Fibroblast of villous mesenchyme (primary cell): ENCODE data around the gene UBE2B. TPM values are rescaled to one million over a fixed set of nuclear protein-coding genes. Genes with fewer than 3 reads are reported as not detected.

Source experiments
- DNase-seq: peaks from one replicate; pipeline ENCODE4 v3.0.0-alpha.2; 2010; ENCODE audit warnings: low read depth
- H3K4me3 ChIP-seq: 2 replicates; pipeline ENCODE4 v1.5.1; 2011; ENCODE audit warnings: low read depth, mild to moderate bottlenecking, low read length
- total RNA-seq: library from RNA; depleted of rRNA; stranded (reverse); fragments of >200 nt; gene quantifications from 2 replicates; pipeline ENCODE4 v1.2.3, GENCODE V29; 2012
- TF ChIP-seq, protein P1 (sequence below): IDR thresholded peaks from 2 replicates; pipeline ENCODE4 v1.5.1; 2012; ENCODE audit warnings: low read depth, mild to moderate bottlenecking, low read length; ENCODE audit not compliant: insufficient read depth

Gene UBE2B
- total RNA-seq, 1 donor, result 28.9 TPM

DNA sequence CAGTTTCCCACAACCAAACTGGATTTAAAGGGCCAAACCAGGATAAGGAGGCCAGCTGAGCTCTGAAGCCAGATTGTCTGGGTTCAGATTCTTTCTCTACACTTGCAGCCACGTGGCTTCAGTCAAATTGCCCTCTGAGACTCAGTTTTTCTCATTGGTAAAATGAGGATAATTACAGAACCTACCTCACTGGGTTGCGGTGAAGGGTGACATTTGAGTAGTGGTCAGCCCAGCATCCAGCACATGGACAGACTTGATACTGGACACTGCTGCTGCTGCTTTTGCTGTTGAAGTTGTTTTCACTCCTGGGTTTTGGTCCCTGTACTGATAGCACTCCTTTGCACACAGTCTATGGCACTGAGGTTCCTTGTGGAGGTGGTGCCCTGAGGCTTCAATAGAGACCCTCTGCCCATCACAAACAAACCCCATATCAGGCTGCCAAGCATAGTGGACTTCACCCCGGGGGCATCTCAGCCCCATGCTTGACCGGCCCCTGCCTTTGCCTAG, 66.0 kb downstream of the UBE2B start:
- no peak overlapping the region for H3K4me3 ChIP-seq
- TF ChIP-seq, protein P1, sequence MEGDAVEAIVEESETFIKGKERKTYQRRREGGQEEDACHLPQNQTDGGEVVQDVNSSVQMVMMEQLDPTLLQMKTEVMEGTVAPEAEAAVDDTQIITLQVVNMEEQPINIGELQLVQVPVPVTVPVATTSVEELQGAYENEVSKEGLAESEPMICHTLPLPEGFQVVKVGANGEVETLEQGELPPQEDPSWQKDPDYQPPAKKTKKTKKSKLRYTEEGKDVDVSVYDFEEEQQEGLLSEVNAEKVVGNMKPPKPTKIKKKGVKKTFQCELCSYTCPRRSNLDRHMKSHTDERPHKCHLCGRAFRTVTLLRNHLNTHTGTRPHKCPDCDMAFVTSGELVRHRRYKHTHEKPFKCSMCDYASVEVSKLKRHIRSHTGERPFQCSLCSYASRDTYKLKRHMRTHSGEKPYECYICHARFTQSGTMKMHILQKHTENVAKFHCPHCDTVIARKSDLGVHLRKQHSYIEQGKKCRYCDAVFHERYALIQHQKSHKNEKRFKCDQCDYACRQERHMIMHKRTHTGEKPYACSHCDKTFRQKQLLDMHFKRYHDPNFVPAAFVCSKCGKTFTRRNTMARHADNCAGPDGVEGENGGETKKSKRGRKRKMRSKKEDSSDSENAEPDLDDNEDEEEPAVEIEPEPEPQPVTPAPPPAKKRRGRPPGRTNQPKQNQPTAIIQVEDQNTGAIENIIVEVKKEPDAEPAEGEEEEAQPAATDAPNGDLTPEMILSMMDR, result no peak
- DNase-seq, result no peak

DNA sequence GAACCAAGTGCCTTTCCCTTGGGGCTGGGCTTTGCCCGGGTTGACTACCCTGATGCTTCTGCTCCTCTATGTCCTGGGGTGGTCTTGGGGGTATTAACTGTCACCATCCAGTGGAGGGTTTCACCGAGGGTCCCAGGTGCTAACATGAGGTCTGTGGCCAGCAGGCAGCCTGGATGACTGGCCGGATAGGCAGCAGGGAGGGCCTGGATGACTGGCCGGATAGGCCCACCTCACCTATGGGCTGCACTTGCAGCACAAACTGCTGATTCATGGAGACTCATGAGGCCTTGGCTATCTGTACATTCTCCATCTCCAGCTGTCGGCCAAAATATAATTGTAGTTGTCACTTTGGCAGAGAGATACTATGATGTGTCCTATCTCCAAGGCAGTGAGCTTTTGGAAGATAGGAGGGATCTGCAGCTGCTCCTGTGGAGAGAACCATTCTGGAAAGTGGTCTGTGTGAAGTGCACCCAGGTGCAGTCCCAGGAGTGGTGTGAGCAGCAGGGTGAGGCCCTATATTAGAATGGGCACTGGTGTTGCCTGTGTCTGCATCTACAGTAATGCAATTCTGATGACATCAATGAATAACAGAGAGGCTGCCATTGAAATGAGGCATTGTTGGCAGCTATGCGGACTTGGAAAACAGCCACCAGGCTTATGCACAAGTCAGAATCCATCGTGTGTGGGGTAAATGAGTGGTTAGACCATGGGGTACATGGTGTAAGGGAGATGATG, 66.6 kb downstream of the UBE2B start:
- no peak for DNase-seq
- TF ChIP-seq, protein P1, result no peak
- no peak overlapping the region for H3K4me3 ChIP-seq

DNA sequence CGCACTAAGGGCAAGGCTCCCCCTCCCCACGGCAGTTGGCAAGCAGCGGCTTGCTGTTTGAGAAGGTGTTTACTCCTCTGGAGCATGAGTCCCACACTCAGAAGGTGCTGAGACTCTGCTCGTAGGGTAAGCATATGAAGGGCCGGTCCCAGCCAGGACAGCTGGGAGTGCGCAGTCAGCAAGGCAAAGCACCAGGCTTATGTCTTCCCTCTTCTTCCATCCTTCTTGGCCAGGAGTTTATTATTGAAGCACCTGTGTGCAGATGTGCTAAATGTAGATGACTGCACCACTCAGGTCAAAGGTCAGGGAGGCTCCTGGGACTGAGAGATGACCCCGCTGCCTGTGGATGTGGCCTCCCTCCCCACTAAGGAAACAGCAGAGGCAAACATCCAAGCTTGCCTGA, 67.4 kb downstream of the UBE2B start:
- H3K4me3 ChIP-seq, result no peak overlapping the region
- TF ChIP-seq, protein P1, result no peak
- DNase-seq, result no peak

- no peak overlapping the region for H3K4me3 ChIP-seq
- DNase-seq, result peak; percentile 92
- TF ChIP-seq, protein P1, result no peak
Observed at GRCh38 chr5:134439210-134439654, 67.9 kb downstream of the UBE2B start.

DNA sequence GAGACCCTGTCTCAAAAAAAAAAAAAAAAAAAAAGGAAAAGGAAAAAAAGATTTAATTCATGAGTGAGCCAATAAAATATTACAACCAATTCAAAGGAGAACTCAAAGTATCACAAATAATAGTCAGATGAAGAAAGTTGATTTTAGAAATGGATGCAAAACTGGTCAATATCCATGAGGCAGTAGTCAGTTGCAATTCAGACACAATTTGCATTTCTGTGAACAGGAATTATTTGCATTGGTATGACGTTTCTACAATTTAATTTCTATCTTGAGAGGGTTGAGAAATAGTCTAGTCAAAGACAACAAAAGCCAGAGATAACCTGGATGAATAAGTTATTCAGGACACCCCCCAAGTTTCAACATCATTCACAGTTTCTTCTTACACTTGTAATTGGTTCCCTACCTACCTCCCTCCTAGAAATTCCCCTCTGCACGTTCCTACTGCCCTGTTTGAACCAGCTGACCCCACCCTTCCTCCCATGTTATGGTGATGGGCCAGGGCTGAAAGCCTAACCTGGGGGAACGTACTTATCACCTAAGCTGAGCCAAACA, 68.9 kb downstream of the UBE2B start:
- DNase-seq, result no peak
- TF ChIP-seq, protein P1, result no peak

More for the DNA sequence above, 68.9 kb downstream of the UBE2B start:
- no peak overlapping the region for H3K4me3 ChIP-seq

Other genes with a start within 250 kb of the UBE2B start
- gene SKP1, start 194.6 kb upstream of the UBE2B start, total RNA-seq, result 164 and 166 TPM in 2 replicates
- gene PPP2CA, start 145.5 kb upstream of the UBE2B start, total RNA-seq, result 41.9 and 60.9 TPM in 2 replicates
- 0.43 and 0.97 TPM in 2 replicates for gene CDKL3, start 4.4 kb upstream of the UBE2B start, total RNA-seq
- 20.3 and 30.7 TPM in 2 replicates for gene CDKN2AIPNL, start 40.3 kb downstream of the UBE2B start, total RNA-seq
- 29.3 and 35.4 TPM in 2 replicates for gene JADE2, start 154.1 kb downstream of the UBE2B start, total RNA-seq